HG03342 (cell line): ENCODE results near the gene KLF1.

Source experiments
- ATAC-seq: cut with Tn5 transposase; IDR thresholded peaks from one replicate; pipeline ENCODE4 v1.9.1; 2021; ENCODE audit warnings: mild to moderate bottlenecking, moderate library complexity; ENCODE audit not compliant: unreplicated experiment

KLF1 gene

DNA sequence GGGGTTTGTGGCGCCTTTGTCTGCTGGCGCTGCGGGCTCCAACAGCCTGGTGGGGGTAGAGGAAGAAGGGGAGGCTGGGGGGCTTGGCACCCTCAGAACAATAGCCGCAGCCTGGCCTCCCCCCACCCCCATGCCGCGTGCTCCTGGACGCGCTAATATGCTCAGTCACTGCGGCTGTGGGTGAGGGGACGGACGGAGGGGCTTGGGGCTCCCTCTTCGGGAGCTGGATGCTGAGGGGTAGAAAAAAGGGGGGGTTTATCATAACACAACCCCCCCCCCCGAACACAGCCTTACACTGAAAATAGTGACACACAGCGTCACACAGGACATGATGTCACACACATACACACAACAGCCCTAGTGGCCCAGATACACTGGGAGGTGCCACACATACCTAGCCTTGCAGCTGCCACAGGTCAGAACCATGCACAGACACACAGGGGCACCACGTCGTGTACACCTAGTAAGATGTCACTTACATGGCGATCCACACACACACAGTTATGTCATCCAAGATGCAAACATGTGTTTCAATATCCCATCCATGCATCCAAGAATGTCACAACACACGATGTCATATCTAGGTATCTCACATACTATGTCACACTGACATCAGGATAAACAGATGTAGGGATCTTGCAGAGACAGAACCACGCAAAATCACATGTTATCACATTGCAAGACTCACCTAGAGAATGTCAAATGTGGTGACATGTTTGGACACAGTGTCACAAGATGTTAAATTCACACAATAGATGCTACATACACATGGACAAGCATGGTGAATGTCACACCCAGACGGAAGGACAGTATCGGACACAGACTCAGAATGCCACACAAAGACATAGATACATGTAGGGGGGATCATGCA lies 47.9 kb downstream of the KLF1 start:
- no peak for ATAC-seq

- no peak for ATAC-seq
These were observed 48.7 kb downstream of the KLF1 start, which contains the start of gene MAST1 for GRCh38 chr19:12838182-12838885. Gene MAST1, plus strand, starts transcription at chr19:12838515. Its CDS starts 58 bp downstream, at chr19:12838573.

GRCh38 chr19:12837225-12837624 lies 49.8 kb downstream of the KLF1 start:
- no peak for ATAC-seq

DNA sequence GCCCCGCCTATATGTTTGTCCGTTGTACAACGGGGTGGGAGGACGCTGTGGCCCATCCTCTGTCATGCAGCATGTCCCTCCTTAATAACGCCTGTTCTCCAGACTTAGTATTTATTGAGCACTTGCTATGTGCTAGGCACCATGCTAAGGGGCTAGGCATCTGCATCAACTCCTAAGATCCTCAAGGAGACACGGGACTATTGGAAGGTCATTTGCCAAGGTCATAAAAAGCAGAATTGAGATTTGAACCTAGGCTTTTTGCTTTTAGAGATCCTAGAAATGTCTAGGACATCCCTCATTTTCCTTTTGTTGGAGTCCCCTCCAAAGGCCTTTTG lies 50.5 kb downstream of the KLF1 start:
- ATAC-seq: no peak

DNA sequence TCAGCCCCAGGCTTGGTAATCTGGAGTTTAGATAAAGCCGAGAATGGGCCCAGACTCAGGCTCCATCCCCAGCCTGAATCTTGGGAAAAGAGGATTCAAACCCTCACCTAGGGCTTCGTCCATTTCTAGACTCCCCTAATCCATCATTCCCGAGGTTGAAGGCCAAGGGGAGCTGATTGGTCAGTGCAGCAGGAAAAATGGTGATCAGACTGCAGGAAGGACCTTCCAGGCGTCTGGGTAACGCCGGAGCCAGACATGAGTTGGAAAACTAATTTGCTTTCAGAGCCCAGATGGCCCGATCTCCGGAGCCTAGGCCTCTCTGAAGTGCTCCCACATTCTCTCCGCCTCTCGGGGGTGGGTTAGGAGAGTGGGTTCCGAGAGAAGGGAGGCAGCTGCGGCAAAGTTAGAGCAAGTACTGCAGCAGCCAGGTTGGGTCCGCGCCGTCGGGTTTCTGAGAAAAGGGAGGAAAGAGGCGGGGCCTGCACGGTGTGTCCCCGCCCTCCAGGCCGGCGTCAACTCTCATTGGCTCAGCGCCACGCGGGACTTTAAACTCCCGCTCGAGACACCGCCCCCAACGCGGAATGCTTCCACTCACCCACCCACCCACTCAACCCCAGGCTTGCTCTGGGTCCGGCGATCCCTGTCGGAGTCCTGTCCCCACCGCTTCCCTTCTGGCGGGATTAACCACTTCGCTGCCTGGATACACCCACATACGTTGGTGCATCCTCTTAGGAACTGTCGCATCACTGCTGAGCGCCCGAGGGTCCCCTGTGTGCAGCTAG lies 51.8 kb downstream of the KLF1 start:
- ATAC-seq: no peak

DNA sequence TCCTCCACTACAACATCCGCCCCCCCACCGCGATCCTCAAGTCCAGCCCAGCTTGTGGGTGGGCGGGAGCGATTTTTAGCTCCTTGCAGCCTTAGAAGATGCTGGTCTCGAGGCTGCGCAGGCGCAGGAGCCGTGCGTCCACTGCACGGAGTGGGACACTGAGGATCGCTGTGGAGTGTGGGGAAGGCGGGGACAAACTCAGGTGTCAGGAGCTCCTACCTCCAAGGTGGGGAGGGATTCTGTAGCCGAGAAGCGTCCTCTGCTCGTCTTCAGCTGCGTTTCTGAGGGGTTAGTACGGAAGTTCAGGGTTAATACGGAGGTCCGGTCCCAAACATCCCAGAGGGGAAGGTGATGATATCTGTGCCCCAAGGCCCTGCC lies 52.4 kb downstream of the KLF1 start, which contains the start of gene RTBDN:
Gene RTBDN, minus strand, starts transcription at position 14 of the 378 bp plus-strand sequence. CDS start 4,600 bp downstream, outside the sequence.
- no peak for ATAC-seq
